ENCODE results near the gene CRLF1.

DNA sequence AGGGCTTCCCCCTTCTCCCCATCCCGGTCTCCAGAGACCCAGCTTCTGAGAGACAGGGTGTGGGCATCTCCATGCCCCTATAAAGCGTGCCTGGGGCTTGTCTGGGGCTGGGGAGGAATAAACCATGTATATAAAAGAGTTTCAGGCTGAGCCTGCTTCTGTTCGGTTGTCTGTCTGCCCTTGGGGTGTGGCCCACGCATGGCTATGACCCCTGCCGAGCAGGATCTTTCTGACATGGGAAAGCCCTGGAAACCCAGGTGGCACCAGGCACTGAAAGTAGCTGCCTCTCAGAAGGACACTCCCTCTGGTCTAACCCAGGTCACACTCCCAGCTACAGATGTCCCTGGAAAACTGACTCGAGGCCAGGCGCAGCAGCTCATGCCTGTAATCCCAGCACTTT is 14.3 kb upstream of the CRLF1 start:
- TF ChIP-seq CEBPB (IDR thresholded peaks at IDR 0.05) (no peak), KDM1A (IDR thresholded peaks at IDR 0.05; ENCODE audit: low read depth) (no peak)
- TF ChIP-seq, protein P1, sequence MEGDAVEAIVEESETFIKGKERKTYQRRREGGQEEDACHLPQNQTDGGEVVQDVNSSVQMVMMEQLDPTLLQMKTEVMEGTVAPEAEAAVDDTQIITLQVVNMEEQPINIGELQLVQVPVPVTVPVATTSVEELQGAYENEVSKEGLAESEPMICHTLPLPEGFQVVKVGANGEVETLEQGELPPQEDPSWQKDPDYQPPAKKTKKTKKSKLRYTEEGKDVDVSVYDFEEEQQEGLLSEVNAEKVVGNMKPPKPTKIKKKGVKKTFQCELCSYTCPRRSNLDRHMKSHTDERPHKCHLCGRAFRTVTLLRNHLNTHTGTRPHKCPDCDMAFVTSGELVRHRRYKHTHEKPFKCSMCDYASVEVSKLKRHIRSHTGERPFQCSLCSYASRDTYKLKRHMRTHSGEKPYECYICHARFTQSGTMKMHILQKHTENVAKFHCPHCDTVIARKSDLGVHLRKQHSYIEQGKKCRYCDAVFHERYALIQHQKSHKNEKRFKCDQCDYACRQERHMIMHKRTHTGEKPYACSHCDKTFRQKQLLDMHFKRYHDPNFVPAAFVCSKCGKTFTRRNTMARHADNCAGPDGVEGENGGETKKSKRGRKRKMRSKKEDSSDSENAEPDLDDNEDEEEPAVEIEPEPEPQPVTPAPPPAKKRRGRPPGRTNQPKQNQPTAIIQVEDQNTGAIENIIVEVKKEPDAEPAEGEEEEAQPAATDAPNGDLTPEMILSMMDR (IDR thresholded peaks at IDR 0.05), result no peak
